NCI-H187 (cell line): Measurements from ENCODE around the gene SCARB1.

Experiments
- DNase-seq, 2 experiments: peaks; one replicate each; lab custom pipeline; 2025; lab: John Stamatoyannopoulos, UW

The SCARB1 gene

GRCh38 chr12:124796303-124796960, 67.2 kb downstream of the SCARB1 start:
- DNase-seq = no peak

GRCh38 chr12:124795081-124795948, 68.3 kb downstream of the SCARB1 start:
- no peak for DNase-seq

- no peak for DNase-seq
Measured at GRCh38 chr12:124792961-124793441, 70.7 kb downstream of the SCARB1 start.

GRCh38 chr12:124792156-124792555, 71.5 kb downstream of the SCARB1 start:
- DNase-seq = no peak

GRCh38 chr12:124790650-124791400, 72.8 kb downstream of the SCARB1 start:
- DNase-seq = peak; percentile 30 to 50

- DNase-seq = no peak
Measured at GRCh38 chr12:124788936-124789555, 74.6 kb downstream of the SCARB1 start.

- DNase-seq = peak; percentile 89
Measured at GRCh38 chr12:124786061-124786964, 77.4 kb downstream of the SCARB1 start.

GRCh38 chr12:124784871-124785572, 78.6 kb downstream of the SCARB1 start:
- DNase-seq = no peak

- no peak for DNase-seq
Measured at GRCh38 chr12:124783087-124783486, 80.6 kb downstream of the SCARB1 start.

GRCh38 chr12:124782132-124782531, 81.5 kb downstream of the SCARB1 start:
- DNase-seq = no peak

GRCh38 chr12:124780752-124781685, 82.6 kb downstream of the SCARB1 start:
- DNase-seq = no peak

GRCh38 chr12:124780336-124780735, 83.3 kb downstream of the SCARB1 start:
- no peak for DNase-seq

GRCh38 chr12:124779161-124780141, 84.2 kb downstream of the SCARB1 start:
- DNase-seq = no peak

- no peak for DNase-seq
Measured at GRCh38 chr12:124778411-124778810, 85.3 kb downstream of the SCARB1 start.

- DNase-seq = no peak
Measured at GRCh38 chr12:124777399-124778372, 86.0 kb downstream of the SCARB1 start.

- no peak for DNase-seq
Measured at GRCh38 chr12:124776125-124776513, 87.5 kb downstream of the SCARB1 start.
